HG02943 (cell line): ENCODE data around the gene ZNF385C.

Experiments
- ATAC-seq: cut with Tn5 transposase; IDR thresholded peaks from one replicate; pipeline ENCODE4 v1.9.1; 2021; ENCODE audit warnings: mild to moderate bottlenecking, low read depth, moderate library complexity; ENCODE audit not compliant: unreplicated experiment

Gene ZNF385C

DNA sequence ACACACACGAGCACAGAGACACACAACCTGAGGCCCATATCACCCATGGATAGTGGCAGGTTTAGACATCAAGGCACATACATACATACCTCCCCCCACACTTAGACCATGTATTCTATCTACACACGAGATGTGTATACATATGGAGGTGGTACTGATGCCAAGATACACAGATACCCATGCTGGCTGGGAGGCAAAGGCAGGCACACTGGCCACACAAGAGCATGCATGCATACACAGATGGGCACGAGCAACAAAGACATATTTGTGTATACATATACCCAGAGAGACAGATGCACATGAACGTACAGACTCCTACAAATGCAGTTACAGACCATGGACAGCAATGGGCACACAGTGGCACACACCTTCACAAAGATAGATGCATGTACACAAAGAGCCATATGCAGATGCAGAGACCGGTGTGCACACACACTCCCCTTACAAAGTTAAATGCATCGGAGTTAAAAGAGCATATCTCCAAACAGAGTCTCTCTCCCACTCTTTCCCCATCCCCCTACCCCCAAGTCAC is 45.9 kb downstream of the ZNF385C start:
- no peak for ATAC-seq

DNA sequence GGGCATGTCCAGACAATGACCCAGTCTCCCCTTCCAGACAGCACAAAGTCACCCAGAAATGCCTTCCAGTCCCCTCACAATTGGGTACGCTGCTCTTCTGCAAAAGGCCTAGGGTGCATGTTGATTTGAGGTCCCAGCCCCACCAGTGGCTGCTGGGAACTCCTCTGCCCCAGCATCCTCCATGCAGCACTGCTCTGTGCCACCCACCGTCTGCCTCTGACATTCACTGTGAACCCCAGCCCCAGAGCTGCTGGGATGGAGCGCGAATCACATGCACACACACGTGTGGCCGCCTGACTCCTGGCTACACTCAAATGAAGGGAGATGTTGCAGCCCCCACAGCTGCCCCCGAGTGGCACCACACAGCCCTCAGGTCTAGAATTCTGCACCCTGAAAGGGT is 46.6 kb downstream of the ZNF385C start:
- ATAC-seq = no peak

DNA sequence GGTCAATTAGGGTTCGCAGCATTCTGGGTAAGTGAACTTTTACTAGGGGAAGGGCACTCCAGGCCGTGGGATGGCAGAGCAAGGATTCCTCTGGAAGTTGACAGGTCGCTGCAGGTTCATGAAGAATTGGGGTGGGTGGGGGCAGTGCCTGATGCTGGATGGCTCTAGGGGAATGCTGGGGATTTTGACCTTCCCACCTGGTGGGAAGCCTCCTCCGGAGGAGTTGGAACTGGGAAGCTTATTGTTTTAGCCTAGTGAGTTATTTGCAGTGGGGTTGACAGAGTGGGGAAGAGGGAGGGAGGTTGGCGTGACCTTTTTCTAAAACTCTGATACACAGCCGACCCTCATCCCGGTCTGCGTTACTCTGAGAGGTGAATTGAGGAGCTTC is 47.3 kb downstream of the ZNF385C start:
- ATAC-seq = no peak

DNA sequence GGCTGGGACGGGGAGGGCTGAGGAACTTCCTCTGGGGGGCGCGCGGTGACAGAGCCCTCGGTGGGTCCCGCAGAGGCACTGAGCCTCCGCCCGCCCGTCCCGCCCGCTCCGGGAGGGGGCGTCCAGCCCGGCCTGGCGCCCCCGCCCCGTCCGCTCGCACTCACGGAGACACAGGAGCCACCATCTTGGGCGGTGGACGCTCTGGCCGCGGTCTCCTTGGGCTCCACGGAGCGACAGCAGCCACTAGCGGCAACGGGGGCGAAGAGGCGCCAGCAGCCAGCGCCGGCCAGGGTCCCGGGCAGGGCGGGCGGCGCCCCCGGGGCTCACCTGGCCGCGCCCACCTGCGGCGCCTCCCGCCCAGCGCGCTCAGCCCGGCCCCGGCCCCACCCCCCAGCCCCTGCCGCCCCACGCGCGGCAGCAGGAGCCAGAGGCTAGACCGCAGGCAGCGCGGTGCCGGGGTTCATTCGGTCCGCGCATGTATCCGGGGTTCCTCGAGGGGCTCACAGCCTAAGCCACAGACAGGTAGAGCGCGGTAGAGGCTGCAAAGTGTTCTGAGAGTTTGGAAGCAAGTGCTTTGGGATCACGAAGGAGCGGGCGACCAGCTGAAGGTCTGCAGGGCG is 47.8 kb downstream of the ZNF385C start, which contains the start of gene C17orf113:
C17orf113 (minus strand) TSS at position 209 of the 620 bp plus-strand sequence. CDS start 7,225 bp downstream, outside the sequence.
- ATAC-seq = no peak

DNA sequence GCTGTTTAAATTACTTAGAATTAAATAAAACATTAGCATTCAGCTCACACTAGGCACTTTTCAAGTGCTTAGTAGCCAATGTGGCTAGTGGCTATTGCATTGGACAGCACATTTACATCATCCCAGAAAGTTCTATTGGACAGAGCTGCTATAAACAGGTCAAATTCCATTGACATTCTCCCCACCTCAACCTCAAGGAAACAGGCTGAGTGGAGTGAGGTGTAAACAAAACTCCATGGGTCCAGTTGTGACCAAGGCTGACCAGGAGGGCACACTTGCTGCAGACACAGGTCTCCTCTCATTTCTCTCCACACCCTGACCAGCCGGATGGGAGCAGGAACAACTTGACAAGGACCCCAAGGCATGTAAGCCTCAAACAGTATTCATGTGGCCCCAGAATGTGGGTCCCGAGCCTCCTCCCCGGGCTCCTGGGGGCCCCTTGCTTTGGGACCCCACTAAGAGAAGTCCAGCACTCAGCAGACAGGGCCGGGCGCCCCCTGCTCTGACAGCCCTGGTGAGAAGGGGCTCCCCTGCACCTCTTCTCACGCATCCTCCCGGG is 48.4 kb downstream of the ZNF385C start:
- no peak for ATAC-seq

DNA sequence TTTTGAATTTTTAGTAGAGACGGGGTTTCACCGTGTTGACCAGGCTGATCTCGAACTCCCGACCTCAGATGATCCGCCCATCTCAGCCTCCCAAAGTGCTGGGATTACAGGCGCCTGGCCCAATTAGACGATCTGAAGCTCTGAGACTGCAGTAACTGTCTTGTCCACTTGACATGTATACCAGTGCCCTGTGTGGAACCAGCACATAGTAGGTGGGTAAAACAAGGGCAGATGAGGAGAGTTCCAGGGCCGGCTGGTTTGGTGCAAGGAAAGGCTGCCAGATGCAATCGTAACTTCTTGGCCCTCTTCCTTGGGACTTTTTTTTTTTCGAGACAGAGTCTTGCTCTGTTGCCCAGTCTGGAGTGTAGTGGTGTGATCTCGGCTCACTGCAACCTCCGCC is 50.9 kb downstream of the ZNF385C start:
- no peak for ATAC-seq

DNA sequence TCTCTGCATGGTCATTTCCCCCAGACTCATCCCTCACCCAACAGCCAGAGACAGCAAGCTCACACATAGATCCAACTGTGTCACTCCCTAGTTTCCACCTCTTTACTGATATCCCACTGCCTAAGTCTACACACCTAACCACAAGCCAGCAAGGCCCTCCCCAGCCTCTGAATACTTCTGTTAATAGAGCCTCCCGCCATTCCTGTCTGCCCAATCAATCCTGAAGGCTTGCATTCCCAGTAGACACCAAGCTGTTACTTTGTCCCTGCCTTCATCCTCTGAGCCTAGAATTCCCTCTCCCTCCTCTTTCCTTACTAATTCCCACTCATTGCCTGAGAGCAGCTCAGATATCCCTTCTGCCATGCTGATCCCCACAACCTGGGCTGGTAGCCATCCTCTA is 52.6 kb downstream of the ZNF385C start:
- no peak for ATAC-seq

DNA sequence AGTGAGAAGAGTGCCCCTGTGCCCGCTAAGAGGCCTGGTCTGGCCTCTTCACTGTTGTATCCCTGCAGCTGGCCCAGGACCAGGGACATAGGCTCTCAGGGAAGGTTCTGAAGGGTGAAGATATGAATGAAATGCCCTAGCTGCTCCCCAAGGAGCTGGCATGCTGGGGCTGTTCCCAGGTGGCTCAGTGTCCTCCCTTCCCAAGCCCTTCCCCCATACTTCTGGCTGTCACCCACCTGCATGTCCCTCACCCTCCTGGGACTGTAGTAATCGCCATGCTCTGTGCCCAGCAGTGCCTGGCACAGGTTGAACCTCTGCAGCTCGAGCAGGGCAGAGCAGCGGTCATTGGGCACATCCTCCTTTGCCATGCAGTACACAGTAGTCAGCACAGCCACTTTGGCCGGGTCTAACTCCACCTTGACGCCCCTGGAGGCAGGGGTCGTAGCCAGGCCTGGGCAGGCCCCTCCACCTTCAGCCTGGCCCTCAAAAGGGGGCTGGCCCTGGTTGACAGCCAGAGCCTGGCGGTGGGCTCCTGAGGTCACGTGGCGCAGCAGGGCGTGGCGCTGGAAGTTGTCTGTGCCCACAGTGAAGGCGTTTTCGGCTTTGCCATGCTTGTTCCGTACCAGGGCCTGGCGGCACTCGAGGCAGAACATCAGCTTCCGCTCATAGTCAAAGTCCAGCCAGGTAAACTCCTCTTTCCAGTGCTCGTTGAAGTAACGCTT is 55.5 kb downstream of the ZNF385C start:
- ATAC-seq = no peak

DNA sequence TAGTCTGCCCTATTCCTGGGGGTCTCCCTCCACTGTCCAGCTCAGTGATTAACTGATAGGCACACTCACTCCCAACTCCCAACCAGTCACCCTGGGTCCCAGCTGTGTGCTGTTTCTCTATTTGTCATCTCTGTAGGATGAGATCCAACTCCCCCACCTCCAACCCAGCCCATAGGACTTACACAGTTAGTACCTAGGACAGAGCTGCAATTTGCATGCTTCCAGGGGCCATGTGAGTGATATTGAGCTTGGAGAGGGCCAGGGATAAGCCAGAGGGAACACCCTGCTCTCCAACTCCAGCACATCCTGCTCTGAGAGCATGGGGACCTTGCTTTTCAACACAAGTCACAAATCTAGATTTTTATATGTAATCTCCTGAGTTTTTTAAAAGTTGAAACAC is 56.7 kb downstream of the ZNF385C start:
- ATAC-seq = no peak

DNA sequence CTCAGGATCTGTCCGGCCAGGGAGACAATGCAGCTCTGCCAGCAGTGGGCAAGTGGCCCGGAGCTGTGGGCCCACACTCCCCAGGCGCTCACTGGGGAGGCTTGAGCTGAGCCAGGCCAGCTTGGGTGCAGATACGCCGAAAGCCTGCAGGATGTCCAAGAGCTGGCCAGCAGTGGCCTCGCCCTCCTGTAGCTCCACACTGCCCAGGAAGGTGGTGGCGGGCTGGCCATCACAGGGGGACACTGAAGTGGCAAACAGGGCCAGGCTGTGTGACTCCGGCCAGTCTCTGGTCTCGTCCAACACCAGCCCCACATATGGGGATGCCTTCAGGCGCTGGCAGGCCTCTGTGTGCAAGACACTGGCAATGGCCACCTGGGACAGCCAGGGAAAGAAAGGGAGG is 57.5 kb downstream of the ZNF385C start:
- no peak for ATAC-seq

DNA sequence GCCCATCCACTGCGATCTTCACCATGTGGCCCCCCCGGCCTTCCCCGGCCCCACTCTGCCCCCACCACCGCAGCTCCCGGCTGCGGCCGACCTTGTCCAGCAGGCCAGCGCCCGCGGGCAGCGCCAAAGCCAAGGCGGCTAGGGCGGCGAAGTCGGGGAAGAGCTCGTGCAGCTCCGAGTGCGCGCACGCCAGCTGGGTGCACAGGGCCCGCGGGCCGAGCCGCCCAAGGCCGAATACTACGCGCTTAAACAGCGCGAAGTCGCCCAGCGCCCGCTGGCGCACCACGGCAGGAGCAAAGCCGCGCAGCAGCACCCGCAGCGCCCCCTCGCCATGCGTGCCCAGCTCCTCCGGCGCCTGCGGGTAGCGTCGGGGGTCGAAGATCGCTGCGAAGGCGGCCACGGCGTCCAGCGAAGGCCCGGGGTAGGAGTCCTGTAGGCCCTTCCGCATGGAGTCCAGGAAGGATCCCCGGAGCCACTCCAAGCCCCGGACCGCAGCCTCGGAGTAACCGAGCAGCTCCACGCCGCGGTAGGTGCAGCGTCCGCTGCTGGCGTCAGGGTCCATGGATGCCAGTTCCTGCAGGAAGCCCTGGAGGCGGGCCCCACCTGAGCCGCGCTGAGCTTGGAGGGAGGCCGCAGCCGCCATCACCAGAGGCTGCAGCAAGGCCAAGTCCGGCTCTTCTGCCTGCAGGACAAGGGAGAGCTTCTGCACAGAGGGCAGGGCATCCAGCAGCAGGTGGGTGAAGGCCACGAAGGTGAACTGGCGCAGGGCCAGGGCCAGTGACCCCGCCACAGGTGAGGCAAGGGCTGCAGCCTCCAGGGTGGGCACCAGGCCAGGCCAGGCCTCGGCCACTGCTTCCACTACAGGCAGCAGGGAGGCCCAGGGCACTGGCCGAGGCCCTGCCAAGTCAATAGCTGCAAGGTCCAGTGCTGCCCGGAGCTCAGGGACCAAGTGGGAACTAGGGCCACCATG is 58.2 kb downstream of the ZNF385C start:
- ATAC-seq = no peak

DNA sequence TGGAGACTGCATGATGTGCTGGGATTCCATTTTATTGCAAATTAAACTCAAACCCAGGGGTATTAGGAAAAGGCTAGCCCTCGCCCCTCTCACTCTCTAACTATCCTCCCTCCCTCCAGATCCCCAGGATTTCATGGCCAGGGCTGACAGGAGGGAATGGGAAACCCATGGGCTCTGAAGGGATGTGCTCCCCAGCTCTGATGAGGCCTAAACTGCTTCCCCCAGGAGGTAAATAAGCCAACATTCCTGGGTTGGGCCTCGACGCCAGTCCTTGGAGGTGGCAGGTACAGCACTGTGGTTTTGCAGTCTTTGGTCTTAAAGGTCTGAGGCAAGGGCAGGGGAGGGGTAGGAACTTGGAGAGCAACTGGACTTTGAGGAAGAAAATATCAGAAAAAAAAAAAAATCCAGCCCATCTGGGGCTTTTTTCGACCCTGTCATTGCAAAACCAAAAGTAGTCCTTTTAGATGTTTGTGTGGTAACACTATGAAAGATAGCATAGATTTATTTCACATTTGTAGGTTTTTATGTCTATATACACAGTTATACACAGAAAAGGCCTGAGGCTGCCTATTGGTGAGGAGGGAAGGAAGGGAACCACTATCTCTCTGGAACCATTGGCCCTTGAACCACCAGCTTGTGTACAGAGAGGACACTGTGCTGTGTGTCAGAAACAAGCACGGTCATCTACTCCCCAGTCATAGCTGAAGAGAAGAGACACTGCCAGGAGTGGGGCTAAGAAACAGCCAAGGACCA is 59.9 kb downstream of the ZNF385C start:
- no peak for ATAC-seq

DNA sequence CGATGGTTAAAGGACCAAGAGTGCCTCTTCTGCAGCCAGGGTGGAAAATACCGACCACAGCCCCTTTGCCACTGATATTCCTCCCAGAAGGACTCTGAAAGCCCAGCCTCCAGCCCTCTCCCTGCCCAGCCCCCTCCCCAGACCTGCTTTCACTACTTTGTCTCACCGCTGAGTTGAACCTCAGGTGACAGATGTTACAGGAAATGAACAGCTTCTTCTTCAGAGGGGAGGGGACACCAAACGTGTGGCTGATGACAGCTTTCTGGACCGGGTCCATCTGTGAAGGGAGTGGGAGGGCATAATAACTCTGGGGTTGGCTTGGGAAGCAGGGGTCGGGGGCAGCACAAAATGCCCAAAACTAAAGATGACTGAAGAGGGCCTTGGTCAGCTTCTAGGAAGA is 64.2 kb downstream of the ZNF385C start:
- no peak for ATAC-seq

DNA sequence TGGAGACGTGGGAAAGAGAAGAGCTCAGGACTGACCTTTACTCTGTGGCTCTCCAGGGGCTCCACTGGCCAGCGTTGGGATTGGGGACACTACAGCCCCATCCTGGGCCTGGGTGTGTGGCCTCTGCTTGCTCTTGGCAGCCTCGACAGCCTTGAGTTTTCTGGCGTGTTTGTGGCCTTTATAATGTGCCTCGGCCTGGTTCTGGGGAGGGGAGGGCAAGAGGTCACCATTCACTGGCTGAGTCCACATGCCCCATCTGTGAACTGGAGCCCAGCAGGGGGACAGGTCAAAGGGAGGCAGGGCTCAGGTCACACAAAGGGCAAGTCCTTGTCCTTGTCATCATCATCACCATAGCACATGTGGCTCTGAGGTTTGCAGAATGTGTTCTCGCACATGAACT is 66.7 kb downstream of the ZNF385C start:
- ATAC-seq = no peak

DNA sequence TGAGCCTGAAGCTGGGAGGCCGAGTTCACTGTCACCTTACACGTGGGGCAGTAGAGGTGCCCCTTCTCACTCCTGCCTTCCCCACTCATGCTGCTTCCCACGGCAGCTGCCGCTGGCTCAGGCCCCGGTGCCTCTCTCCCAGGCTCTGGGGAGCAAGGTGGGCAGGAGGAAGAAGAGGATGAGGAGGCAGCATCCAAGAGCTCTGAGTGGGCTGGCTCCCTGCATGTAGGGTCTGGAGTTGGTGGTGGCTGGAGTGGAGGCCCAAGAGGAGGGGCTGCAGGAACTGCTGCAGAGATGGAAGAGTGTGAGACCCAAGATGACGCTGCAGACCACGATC is 69.5 kb downstream of the ZNF385C start:
- ATAC-seq = no peak

DNA sequence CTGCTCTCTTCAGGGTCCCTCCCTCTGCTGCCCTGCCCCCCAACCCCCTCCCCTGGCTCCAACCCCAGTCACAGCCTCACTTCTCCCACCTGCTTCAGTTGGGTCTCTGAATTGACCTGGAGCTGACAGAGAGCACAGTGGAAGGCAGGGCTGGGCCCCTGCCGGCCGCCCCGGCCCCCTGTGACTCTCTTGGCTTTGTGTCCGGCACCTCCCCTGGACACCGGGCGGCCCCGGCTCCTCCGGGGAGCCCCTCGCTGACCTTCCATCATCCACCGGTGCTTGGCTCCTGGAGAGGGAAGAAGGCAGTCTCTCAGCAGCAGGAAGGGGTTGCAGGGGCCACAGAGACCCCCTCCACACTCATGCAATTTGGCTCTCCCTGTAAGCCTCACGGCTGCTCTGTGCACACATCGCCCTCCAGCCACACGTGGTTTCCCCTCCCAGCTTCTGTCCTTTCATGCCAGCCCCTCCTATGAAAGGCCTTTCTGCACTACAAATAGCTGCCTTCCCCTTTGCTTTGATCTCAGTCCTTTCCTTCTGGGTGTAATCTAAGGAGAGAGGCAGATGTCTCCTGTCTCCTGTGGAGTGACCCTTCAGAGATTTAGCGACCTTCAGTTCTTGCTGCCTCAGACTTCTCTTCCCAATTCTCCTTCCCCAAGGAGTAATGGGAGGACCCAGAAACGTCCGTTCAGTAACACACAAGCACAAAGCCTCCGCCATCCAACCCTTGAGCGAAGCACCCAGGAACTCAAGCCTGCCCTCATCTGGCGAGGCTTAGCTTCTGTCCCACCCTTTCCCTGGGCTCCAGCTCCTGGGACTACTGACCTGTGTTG is 70.1 kb downstream of the ZNF385C start:
- no peak for ATAC-seq

DNA sequence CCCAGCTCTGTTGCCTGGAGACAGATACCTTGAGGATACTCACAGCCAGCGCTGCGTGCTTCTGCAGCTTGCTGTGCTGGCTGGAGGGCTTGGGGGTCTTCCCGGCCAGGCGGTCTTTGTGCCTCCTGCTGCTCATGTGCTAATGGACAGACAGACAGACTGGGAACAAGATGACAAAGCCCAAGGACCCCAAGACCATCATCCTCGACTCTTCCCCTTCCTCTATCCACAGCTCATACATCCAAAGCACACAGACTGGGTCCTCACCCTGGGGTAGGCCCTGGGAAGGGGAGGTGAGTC is 70.7 kb downstream of the ZNF385C start:
- ATAC-seq = no peak

DNA sequence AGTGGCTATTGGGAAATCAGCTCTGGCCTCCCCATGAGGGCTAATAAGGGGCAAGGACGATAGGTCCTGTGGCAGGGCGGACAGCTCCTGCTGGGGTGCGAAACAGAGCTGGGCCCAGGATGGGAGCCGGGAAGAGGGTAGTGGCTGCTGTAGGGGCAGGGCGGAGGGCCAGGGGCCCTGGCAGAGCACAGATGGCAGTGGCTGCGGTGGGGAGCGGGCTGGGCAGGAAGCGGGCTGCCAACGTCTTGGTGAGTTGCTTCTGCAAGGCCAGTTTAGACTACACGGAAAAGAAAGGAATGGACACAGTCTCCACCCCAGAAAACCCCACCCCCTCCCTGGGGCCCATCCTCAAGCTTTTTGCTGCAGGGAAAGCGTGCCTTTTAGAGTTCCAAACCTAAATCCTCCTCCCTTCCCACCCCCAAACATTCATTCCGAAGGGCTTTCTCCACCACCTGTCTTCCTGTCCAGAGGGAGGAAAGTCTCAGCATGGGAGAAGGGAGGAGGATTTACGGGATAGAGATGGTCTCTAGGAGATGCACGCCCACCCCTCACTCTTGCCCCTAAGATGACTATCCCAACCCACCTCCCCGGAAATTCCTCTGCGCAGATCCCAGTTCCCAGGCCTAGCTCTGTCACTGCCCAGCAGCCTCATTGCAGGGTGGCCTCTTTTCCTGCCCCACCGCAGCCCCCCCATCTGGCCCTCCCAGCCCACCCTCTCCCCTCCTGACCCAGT is 71.2 kb downstream of the ZNF385C start:
- ATAC-seq = no peak

DNA sequence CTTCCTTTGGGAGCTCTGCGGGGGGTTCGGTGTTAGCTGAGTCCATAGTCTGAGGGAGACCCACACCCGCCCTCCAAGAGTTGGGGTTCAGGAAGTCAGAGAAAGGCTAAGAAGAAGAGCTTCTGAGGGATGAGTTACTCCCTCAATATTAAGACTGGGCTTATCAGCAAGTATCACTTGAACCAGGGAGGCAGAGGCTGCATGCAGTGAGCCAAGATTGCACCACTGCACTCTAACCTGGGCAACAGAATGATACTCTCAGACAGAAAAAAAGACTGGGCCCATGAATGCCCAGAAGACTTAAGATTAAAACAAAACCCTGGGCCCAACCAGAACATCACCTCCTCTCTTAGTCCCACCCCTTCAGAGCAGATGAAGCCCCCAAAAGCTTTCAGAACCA is 72.3 kb downstream of the ZNF385C start:
- no peak for ATAC-seq
